Fibroblast of the aortic adventitia (primary cell): ENCODE results near the gene RNF112. TPM values are rescaled to one million over a fixed set of nuclear protein-coding genes. Genes with fewer than 3 reads are reported as not detected.

Experiments used
- DNase-seq: peaks from one replicate; pipeline ENCODE4 v3.0.0-alpha.2; 2010; ENCODE audit warnings: low read depth
- H3K4me3 ChIP-seq: 2 replicates; pipeline ENCODE4 v1.5.1; 2011; ENCODE audit warnings: low read depth, mild to moderate bottlenecking, control low read depth, low read length, moderate library complexity
- total RNA-seq: library from RNA; depleted of rRNA; stranded (reverse); fragments of >200 nt; gene quantifications from 2 replicates; pipeline ENCODE4 v1.2.3, GENCODE V29; 2012; ENCODE audit warnings: low replicate concordance
- TF ChIP-seq, protein P1 (sequence below): IDR thresholded peaks from 2 replicates; pipeline ENCODE4 v1.5.1; 2011; ENCODE audit warnings: mild to moderate bottlenecking, low read length, control low read depth, inconsistent platforms; ENCODE audit not compliant: insufficient read depth

RNF112 gene, protein sequence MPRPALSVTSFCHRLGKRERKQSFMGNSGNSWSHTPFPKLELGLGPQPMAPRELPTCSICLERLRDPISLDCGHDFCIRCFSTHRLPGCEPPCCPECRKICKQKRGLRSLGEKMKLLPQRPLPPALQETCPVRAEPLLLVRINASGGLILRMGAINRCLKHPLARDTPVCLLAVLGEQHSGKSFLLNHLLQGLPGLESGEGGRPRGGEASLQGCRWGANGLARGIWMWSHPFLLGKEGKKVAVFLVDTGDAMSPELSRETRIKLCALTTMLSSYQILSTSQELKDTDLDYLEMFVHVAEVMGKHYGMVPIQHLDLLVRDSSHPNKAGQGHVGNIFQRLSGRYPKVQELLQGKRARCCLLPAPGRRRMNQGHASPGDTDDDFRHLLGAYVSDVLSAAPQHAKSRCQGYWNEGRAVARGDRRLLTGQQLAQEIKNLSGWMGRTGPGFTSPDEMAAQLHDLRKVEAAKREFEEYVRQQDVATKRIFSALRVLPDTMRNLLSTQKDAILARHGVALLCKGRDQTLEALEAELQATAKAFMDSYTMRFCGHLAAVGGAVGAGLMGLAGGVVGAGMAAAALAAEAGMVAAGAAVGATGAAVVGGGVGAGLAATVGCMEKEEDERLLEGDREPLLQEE
- total RNA-seq = 0.36 and 2.3 TPM in 2 replicates

- peak within 1 kb of the TSS; percentile 44 for H3K4me3 ChIP-seq
- DNase-seq = peak; percentile 66
- TF ChIP-seq, protein P1, sequence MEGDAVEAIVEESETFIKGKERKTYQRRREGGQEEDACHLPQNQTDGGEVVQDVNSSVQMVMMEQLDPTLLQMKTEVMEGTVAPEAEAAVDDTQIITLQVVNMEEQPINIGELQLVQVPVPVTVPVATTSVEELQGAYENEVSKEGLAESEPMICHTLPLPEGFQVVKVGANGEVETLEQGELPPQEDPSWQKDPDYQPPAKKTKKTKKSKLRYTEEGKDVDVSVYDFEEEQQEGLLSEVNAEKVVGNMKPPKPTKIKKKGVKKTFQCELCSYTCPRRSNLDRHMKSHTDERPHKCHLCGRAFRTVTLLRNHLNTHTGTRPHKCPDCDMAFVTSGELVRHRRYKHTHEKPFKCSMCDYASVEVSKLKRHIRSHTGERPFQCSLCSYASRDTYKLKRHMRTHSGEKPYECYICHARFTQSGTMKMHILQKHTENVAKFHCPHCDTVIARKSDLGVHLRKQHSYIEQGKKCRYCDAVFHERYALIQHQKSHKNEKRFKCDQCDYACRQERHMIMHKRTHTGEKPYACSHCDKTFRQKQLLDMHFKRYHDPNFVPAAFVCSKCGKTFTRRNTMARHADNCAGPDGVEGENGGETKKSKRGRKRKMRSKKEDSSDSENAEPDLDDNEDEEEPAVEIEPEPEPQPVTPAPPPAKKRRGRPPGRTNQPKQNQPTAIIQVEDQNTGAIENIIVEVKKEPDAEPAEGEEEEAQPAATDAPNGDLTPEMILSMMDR = peak; percentile 13
Measured at GRCh38 chr17:19410875-19411620, at the start of gene RNF112. Gene RNF112 (plus strand): TSS chr17:19411232. CDS start chr17:19411409, 177 bp downstream.

GRCh38 chr17:19361326-19361725, 49.7 kb upstream of the RNF112 start:
- no peak overlapping the region for H3K4me3 ChIP-seq
- TF ChIP-seq, protein P1 = no peak
- no peak for DNase-seq

GRCh38 chr17:19361944-19362276, 49.1 kb upstream of the RNF112 start:
- H3K4me3 ChIP-seq = peak overlapping the region; percentile 83
- no peak for DNase-seq
- TF ChIP-seq, protein P1 = no peak

DNA sequence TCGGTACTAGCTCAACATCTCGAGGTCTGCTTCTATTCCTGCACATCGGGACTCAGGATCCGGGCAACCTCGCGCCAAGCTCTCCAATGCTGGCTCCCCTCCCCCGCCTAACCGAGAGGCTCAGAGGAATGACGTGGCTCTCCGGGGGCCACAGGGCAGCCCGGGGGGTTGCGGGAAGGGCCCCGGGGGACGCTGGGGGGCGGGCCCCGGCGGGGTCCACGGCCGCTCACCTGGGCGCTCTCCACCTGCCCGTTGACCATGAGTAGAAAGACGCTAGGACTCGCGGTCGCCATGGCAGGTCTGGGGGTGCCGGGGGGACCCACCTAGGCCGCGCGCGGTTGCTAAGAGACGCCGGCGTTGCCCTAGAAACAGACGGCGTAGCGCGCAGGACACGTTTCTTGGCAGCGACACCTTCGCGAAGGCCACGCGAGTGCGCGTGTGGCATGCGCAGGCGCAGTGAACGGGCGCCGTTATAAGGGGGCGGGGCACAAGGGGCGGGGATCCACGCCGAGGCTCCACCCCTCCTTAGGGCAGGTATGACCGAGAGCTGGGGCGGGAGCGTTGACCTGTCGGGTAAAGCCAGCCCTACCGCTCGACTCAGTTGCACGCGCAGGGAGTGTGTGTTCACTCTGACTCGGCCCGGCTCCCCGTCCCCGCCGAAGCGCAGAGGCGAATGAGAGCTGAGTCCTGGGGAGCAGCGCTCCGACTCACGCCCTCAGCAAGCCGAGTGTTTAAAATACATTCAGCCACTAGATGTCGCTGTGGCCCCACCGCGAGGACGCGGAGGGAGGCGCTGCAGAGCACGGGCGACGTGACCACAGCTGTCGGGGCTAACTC, 48.5 kb upstream of the RNF112 start, which contains the start of gene B9D1:
TSS of gene B9D1 (minus strand) at position 447 of the 837 bp plus-strand sequence. CDS start at position 293, 154 bp downstream.
- peak within 1 kb of the TSS; percentile 83 for H3K4me3 ChIP-seq
- peak; percentile 93 for DNase-seq
- TF ChIP-seq, protein P1 = peak; percentile 89

GRCh38 chr17:19363114-19363438, 48.0 kb upstream of the RNF112 start:
- peak overlapping the region; percentile 83 for H3K4me3 ChIP-seq
- DNase-seq = no peak
- TF ChIP-seq, protein P1 = no peak

- TF ChIP-seq, protein P1 = no peak
- DNase-seq = no peak
- H3K4me3 ChIP-seq = no peak overlapping the region
Measured at GRCh38 chr17:19363460-19364035, 47.5 kb upstream of the RNF112 start.
